Measurements from ENCODE around the gene MAGIX. TPM values are rescaled to one million over a fixed set of nuclear protein-coding genes. Genes with fewer than 3 reads are reported as not detected.

Gene MAGIX
- total RNA-seq, 4 donors from 2014 or later: 5.6 to 28.8 (median 12.7) TPM

GRCh38 chrX:49202022-49202421 lies 39.5 kb downstream of the MAGIX start:
- H3K4me1 ChIP-seq: peaks cover 0 to 11% (median 6%) of the 10 kb centered on the region in 4 donors
- H3K36me3 ChIP-seq: no peaks in the 10 kb centered on the region
- intact Hi-C loops (cut with DNase I; ENCODE audit: low total_unique reads): no loop called here
- H3K9me3 ChIP-seq: no peaks in the 10 kb centered on the region
- in situ Hi-C loops (cut with MboI; ENCODE audit: low pct_ligation_motif_present in 1 of 4, low pct_unique_long_range_greater_than_20kb in 1 of 4, low sequenced_read_pairs in 3 of 4): no loop called here
- no peak overlapping the region for H3K4me3 ChIP-seq
- no peak for TF ChIP-seq POLR2A (IDR thresholded peaks at IDR 0.05)
- TF ChIP-seq, protein P1, sequence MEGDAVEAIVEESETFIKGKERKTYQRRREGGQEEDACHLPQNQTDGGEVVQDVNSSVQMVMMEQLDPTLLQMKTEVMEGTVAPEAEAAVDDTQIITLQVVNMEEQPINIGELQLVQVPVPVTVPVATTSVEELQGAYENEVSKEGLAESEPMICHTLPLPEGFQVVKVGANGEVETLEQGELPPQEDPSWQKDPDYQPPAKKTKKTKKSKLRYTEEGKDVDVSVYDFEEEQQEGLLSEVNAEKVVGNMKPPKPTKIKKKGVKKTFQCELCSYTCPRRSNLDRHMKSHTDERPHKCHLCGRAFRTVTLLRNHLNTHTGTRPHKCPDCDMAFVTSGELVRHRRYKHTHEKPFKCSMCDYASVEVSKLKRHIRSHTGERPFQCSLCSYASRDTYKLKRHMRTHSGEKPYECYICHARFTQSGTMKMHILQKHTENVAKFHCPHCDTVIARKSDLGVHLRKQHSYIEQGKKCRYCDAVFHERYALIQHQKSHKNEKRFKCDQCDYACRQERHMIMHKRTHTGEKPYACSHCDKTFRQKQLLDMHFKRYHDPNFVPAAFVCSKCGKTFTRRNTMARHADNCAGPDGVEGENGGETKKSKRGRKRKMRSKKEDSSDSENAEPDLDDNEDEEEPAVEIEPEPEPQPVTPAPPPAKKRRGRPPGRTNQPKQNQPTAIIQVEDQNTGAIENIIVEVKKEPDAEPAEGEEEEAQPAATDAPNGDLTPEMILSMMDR (IDR thresholded peaks at IDR 0.05): no peak
- no peak for TF ChIP-seq EP300 (IDR thresholded peaks at IDR 0.05; ENCODE audit: low read depth)
- TF ChIP-seq POLR2AphosphoS5 (IDR thresholded peaks at IDR 0.05): no peak
- WGBS, 2 donors (ENCODE audit: low coverage in 1 of 2): 44% methylated on average over 2 of the region's 2 CpGs; no CpG with 5 or more reads in 1 of the 2 donors
- H3K27ac ChIP-seq: peak overlapping the region in 1 of 4 donors; percentile 6
- H3K27me3 ChIP-seq: no peaks in the 10 kb centered on the region
- DNase-seq: no peak

- 63% methylated on average over 3 of the region's 3 CpGs; no CpG with 5 or more reads in 1 of the 2 donors for WGBS, 2 donors (ENCODE audit: low coverage in 1 of 2)
- Histone ChIP-seq H3K27ac (no peak overlapping the region), H3K4me3 (no peak overlapping the region), H3K36me3 (no peaks in the 10 kb centered on the region), H3K4me1 (peaks cover 0 to 11% (median 6%) of the 10 kb centered on the region in 4 donors), H3K9me3 (no peaks in the 10 kb centered on the region), H3K27me3 (no peaks in the 10 kb centered on the region)
- in situ Hi-C loops (cut with MboI; ENCODE audit: low pct_ligation_motif_present in 1 of 4, low pct_unique_long_range_greater_than_20kb in 1 of 4, low sequenced_read_pairs in 3 of 4): no loop called here
- no peak for DNase-seq
- intact Hi-C loops (cut with DNase I; ENCODE audit: low total_unique reads): no loop called here
- TF ChIP-seq POLR2A (IDR thresholded peaks at IDR 0.05) (no peak), EP300 (IDR thresholded peaks at IDR 0.05; ENCODE audit: low read depth) (no peak), POLR2AphosphoS5 (IDR thresholded peaks at IDR 0.05) (no peak)
- TF ChIP-seq, protein P1 (IDR thresholded peaks at IDR 0.05): no peak
These were observed 41.0 kb downstream of the MAGIX start for GRCh38 chrX:49203536-49203935.

- H3K4me3 ChIP-seq: no peak overlapping the region
- no peak for DNase-seq
- TF ChIP-seq POLR2A (IDR thresholded peaks at IDR 0.05): no peak
- TF ChIP-seq, protein P1 (IDR thresholded peaks at IDR 0.05): no peak
- TF ChIP-seq POLR2AphosphoS5 (IDR thresholded peaks at IDR 0.05): no peak
- no peak for TF ChIP-seq EP300 (IDR thresholded peaks at IDR 0.05; ENCODE audit: low read depth)
- H3K4me1 ChIP-seq: peaks cover 0 to 11% (median 6%) of the 10 kb centered on the region in 4 donors
- intact Hi-C loops (cut with DNase I; ENCODE audit: low total_unique reads) (no loop called here), in situ Hi-C loops (cut with MboI; ENCODE audit: low pct_ligation_motif_present in 1 of 4, low pct_unique_long_range_greater_than_20kb in 1 of 4, low sequenced_read_pairs in 3 of 4) (no loop called here)
- no peak overlapping the region for H3K27ac ChIP-seq
- H3K36me3 ChIP-seq: no peaks in the 10 kb centered on the region
- H3K9me3 ChIP-seq: no peaks in the 10 kb centered on the region
- no peaks in the 10 kb centered on the region for H3K27me3 ChIP-seq
- WGBS, 2 donors (ENCODE audit: low coverage in 1 of 2): 87% methylated on average over 6 of the region's 6 CpGs; no CpG with 5 or more reads in 1 of the 2 donors
These were observed 41.5 kb downstream of the MAGIX start for GRCh38 chrX:49204017-49204416.

- intact Hi-C loops (cut with DNase I; ENCODE audit: low total_unique reads) (no loop called here), in situ Hi-C loops (cut with MboI; ENCODE audit: low pct_ligation_motif_present in 1 of 4, low pct_unique_long_range_greater_than_20kb in 1 of 4, low sequenced_read_pairs in 3 of 4) (no loop called here)
- H3K4me3 ChIP-seq: no peak overlapping the region
- no peak for DNase-seq
- no peaks in the 10 kb centered on the region for H3K36me3 ChIP-seq
- no peak for TF ChIP-seq POLR2AphosphoS5 (IDR thresholded peaks at IDR 0.05)
- TF ChIP-seq POLR2A (IDR thresholded peaks at IDR 0.05): no peak
- TF ChIP-seq, protein P1 (IDR thresholded peaks at IDR 0.05): no peak
- no peak for TF ChIP-seq EP300 (IDR thresholded peaks at IDR 0.05; ENCODE audit: low read depth)
- H3K9me3 ChIP-seq: no peaks in the 10 kb centered on the region
- H3K27me3 ChIP-seq: no peaks in the 10 kb centered on the region
- no peak overlapping the region for H3K27ac ChIP-seq
- WGBS, 2 donors (ENCODE audit: low coverage in 1 of 2): 55% methylated on average over 4 of the region's 4 CpGs; no CpG with 5 or more reads in 1 of the 2 donors
- peaks cover 0 to 6% (median 3%) of the 10 kb centered on the region in 4 donors for H3K4me1 ChIP-seq
These were observed 42.2 kb downstream of the MAGIX start for GRCh38 chrX:49204709-49205108.
